Kidney (tissue), 14 donors: Measurements from ENCODE around the gene TMEM74B. TPM values are rescaled to one million over a fixed set of nuclear protein-coding genes. Genes with fewer than 3 reads are reported as not detected.

Experiments
- DNase-seq, 5 donors: peaks; one replicate each; pipeline ENCODE4 v3.0.0-alpha.2; 2013 to 2020
- FAIRE-seq: peaks from 2 replicates; lab custom pipeline; 2012; peaks lifted over from hg19 to GRCh38; lab: Jason Lieb, UNC
- H3K27ac ChIP-seq, 2 donors: one replicate each; pipeline ENCODE4 v1.7.0; 2013; ENCODE audit warnings: low read depth in 2 of 2, low read length in 2 of 2, inconsistent platforms in 1 of 2
- H3K27me3 ChIP-seq: one replicate; pipeline ENCODE4 v1.7.1; 2013; ENCODE audit warnings: low read length, inconsistent platforms; ENCODE audit not compliant: control insufficient read depth, insufficient read depth
- H3K36me3 ChIP-seq, 3 donors: one replicate each; pipeline versions ENCODE4 v1.7.0 to v1.7.1; 2013; ENCODE audit warnings: low read length in 3 of 3, control low read depth in 1 of 3, inconsistent platforms in 1 of 3; ENCODE audit not compliant: insufficient read depth in 3 of 3, control insufficient read depth in 2 of 3
- H3K4me1 ChIP-seq, 3 donors: one replicate each; pipeline versions ENCODE4 v1.7.0 to v1.7.1; 2013; ENCODE audit warnings: low read length in 3 of 3, inconsistent platforms in 1 of 3, low read depth in 1 of 3; ENCODE audit not compliant: control insufficient read depth in 2 of 3, insufficient read depth in 2 of 3
- H3K4me3 ChIP-seq, 3 donors: one replicate each; pipeline versions ENCODE4 v1.7.0 to v1.8.1; 2013; ENCODE audit warnings: low read length in 3 of 3, control low read depth in 1 of 3, inconsistent platforms in 1 of 3
- H3K9ac ChIP-seq, 3 donors: one replicate each; pipeline versions ENCODE4 v1.7.0 to v1.7.1; 2013; ENCODE audit warnings: low read length in 3 of 3, control low read depth in 1 of 3, inconsistent platforms in 1 of 3
- H3K9me3 ChIP-seq, 3 donors: one replicate each; pipeline versions ENCODE4 v1.7.0 to v1.7.1; 2013; ENCODE audit warnings: low read length in 3 of 3, control low read depth in 1 of 3, inconsistent platforms in 1 of 3; ENCODE audit not compliant: control insufficient read depth in 2 of 3, insufficient read depth in 1 of 3
- CTCF ChIP-seq: IDR thresholded peaks from 3 replicates; pipeline ENCODE4 v1.5.1; 2012; ENCODE audit warnings: mild to moderate bottlenecking, moderate library complexity, borderline replicate concordance; ENCODE audit not compliant: insufficient read depth; ENCODE audit errors: extremely low read depth
- intact Hi-C: fragments of 100-400 bp; cut with DNase I; formaldehyde crosslinking; loops from one replicate; pipeline ENCODE4 v1.11.1; 2022
- polyA plus RNA-seq: library from polyadenylated mRNA; stranded (reverse); fragments of 350-450 nt; fragmentation: Illumina TruSeq; extraction: RNeasy Lipid Tissue Mini Kit (QIAGEN cat#74804); gene quantifications from one replicate; pipeline ENCODE4 v1.2.3, GENCODE V29; 2014; ENCODE audit warnings: low read depth, low replicate concordance; ENCODE audit not compliant: insufficient read depth
- total RNA-seq: library from RNA; stranded (reverse); fragmentation: NEBNext Ultra II Directional; extraction: Animal tissue kit (Norgen Biotek cat#: 25700); gene quantifications from one replicate; pipeline ENCODE4 v1.2.1, GENCODE V29; 2021
- donor health status: control.
- donor health status: control.
- donor health status: control.
- donor health status: control.
- donor health status: control.
- donor health status: DM: yes; HTN: yes; CAD: no.
- donor health status: Normal renal cell carcinoma (clear cell type).

TMEM74B gene
- total and polyA plus RNA-seq, 2 donors from 2014 or later: 0.54 to 1.6 TPM

DNA sequence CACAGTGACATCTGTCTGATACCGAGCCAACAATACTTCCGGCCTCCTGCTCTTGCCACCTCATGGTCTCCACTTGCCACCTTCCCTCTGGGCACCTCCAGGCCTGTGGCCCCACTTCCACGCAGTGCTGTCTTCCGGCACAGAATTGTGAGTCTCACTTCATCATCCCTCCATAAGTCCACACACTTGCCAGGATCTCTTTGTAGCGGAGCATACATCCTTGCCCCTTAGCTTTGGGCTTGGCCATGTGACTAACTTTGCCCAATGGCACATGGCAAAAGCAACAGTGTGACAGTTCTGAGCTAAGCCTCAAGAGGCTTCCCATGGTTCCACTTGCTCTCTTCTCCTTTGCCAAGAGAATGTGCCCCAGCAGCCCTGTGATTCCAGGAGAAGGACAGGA, 14.0 kb upstream of the TMEM74B start:
- Histone ChIP-seq H3K9me3 (no peaks in the 10 kb centered on the region), H3K9ac (no peak overlapping the region), H3K27ac (no peak overlapping the region), H3K36me3 (no peaks in the 10 kb centered on the region), H3K4me1 (peaks cover 0 to 2% (median 0%) of the 10 kb centered on the region in 3 donors), H3K4me3 (no peak overlapping the region), H3K27me3 (no peaks in the 10 kb centered on the region)
- no peak for FAIRE-seq
- no peak for DNase-seq
- intact Hi-C loops: no loop called here
- no peak for TF ChIP-seq CTCF

DNA sequence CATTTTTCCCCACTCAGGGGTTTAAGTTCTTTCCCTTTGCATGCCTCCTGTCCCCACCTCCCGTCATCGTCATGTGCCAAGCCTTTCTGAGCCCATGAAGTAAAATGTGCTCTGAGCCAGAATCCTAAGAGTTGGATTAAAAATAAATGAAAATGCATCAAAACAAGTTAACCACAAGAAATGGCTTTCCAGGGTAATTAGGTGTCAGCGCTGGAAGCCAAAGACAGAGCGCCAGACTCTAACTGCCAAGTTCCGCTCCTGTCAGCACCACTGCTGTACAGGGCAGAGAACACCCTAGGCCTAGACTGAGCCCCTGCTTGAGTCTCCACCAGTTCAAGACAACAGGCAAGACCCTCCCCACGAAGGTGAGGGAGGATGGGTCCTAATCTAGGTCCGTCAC, 13.0 kb upstream of the TMEM74B start:
- Histone ChIP-seq H3K9me3 (no peaks in the 10 kb centered on the region), H3K4me3 (no peak overlapping the region), H3K27ac (no peak overlapping the region), H3K4me1 (no peaks in the 10 kb centered on the region), H3K36me3 (no peaks in the 10 kb centered on the region), H3K9ac (no peak overlapping the region), H3K27me3 (no peaks in the 10 kb centered on the region)
- TF ChIP-seq CTCF: no peak
- FAIRE-seq (no peak), DNase-seq (no peak)
- intact Hi-C loops: no loop called here

DNA sequence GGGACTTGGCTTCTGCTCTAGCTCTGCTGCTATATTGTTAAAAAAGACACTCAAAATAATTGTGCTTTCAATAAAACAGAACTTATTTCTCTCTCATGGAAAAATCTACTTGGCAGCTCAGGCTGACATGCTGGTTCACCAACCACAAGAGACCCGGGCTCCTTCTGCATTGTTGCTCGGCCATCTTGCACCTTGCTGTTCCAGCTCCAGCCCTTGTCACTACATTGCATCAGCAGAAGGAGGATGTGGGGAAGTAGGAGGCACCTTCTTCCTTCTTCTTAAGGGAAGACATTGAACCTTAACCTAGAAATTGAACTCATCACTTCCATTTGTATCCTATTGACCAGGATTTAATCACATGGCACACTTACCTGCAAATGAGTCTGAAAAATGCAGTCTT, 11.9 kb upstream of the TMEM74B start:
- no peaks in the 10 kb centered on the region for H3K9me3 ChIP-seq
- TF ChIP-seq CTCF: no peak
- H3K27me3 ChIP-seq: no peaks in the 10 kb centered on the region
- no peak overlapping the region for H3K4me3 ChIP-seq
- no peak overlapping the region for H3K27ac ChIP-seq
- H3K9ac ChIP-seq: no peak overlapping the region
- FAIRE-seq (no peak), DNase-seq (no peak)
- H3K36me3 ChIP-seq: no peaks in the 10 kb centered on the region
- intact Hi-C loops: no loop called here
- no peaks in the 10 kb centered on the region for H3K4me1 ChIP-seq

- Histone ChIP-seq H3K36me3 (no peaks in the 10 kb centered on the region), H3K9ac (no peak overlapping the region), H3K4me3 (no peak overlapping the region), H3K4me1 (no peaks in the 10 kb centered on the region), H3K9me3 (no peaks in the 10 kb centered on the region), H3K27ac (no peak overlapping the region), H3K27me3 (no peaks in the 10 kb centered on the region)
- FAIRE-seq (no peak), DNase-seq (no peak)
- intact Hi-C loops: no loop called here
- no peak for TF ChIP-seq CTCF
These were observed 10.4 kb upstream of the TMEM74B start for GRCh38 chr20:1195226-1195625.
